HepG2 (cell line): ENCODE data around the gene UTP3. TPM values are rescaled to one million over a fixed set of nuclear protein-coding genes. Genes with fewer than 3 reads are reported as not detected.
A peak's percentile ranks its signal among the peaks of the same experiment; 100 is the strongest.

Experiments used
- ATAC-seq: fragments of 200-7000 bp; cut with Tn5 transposase; 3 replicates; pipeline ENCODE4 v1.9.1; 2020; ENCODE audit warnings: mild to moderate bottlenecking, moderate library complexity
- BruUV-seq: library from RNA; stranded (reverse); fragments of 400-500 nt; replicated peaks from 2 replicates; lab custom pipeline; 2021; lab: Mats Ljungman, UMichigan
- CTCF ChIA-PET: fragments of 300-600 bp; formaldehyde crosslinking; extraction: SDS; loops from one replicate; lab custom pipeline; 2021; ENCODE audit warnings: low total read pairs, inconsistent platforms, low intra/inter-chr PET ratio; lab: Yijun Ruan, JAX
- POLR2A ChIA-PET: fragments of 350-600 bp; sonication (Branson Sonifier 250); formaldehyde crosslinking; loops from one replicate; lab custom pipeline; 2020; ENCODE audit warnings: antibody characterized with exemption, inconsistent platforms; lab: Yijun Ruan, JAX
- DNase-seq: peaks from one replicate; pipeline ENCODE4 v3.0.0-alpha.2; 2015; ENCODE audit warnings: low spot score
- FAIRE-seq: peaks from 3 replicates; lab custom pipeline; 2011; peaks lifted over from hg19 to GRCh38; lab: Jason Lieb, UNC
- H2AFZ ChIP-seq: one replicate; pipeline ENCODE4 v1.6.1; 2011; ENCODE audit warnings: low read length, inconsistent platforms
- H3K27ac ChIP-seq: fragments of 300-600 bp; 3 replicates; pipeline ENCODE4 v1.8.0; 2011; ENCODE audit warnings: mixed run types, mild to moderate bottlenecking, mixed read lengths, low read length, inconsistent platforms; ENCODE audit not compliant: insufficient read depth; ENCODE audit errors: extremely low read length
- H3K27me3 ChIP-seq, 2 experiments: fragments of 200-600 bp in 1 of 2; 2 replicates in 1 of 2; 3 replicates in 1 of 2; pipeline versions ENCODE4 v1.6.0 to v1.8.0; 2011; ENCODE audit warnings: low read length in 2 of 2, mild to moderate bottlenecking in 2 of 2, moderate library complexity in 2 of 2, inconsistent platforms in 1 of 2; ENCODE audit not compliant: insufficient read depth in 2 of 2, control insufficient read depth in 1 of 2
- H3K36me3 ChIP-seq, 2 experiments: fragments of 200-600 bp in 1 of 2; replicated peaks in 1 of 2; 2 replicates in 1 of 2; 3 replicates in 1 of 2; pipeline versions ENCODE4 v1.5.1 to v1.8.0; 2011; ENCODE audit warnings: low read length in 2 of 2, inconsistent platforms in 1 of 2; ENCODE audit not compliant: insufficient read depth in 2 of 2, control insufficient read depth in 1 of 2
- H3K4me1 ChIP-seq: 2 replicates; pipeline ENCODE4 v1.5.1; 2012; ENCODE audit warnings: low read length, inconsistent platforms; ENCODE audit not compliant: insufficient read depth
- H3K4me2 ChIP-seq: 2 replicates; pipeline ENCODE4 v1.6.0; 2011; ENCODE audit warnings: low read depth, low read length, inconsistent platforms
- H3K4me3 ChIP-seq, 3 experiments: fragments of 200-600 bp in 1 of 3; sonication (generic), shearing (Covaris generic) in 1 of 3; replicated peaks in 1 of 3; 2 replicates each; pipeline ENCODE4 v1.5.1; 2011 to 2016; ENCODE audit warnings: low read length in 3 of 3, inconsistent platforms in 2 of 3, low read depth in 2 of 3, mild to moderate bottlenecking in 2 of 3, control low read depth in 1 of 3, mixed read lengths in 1 of 3; ENCODE audit not compliant: insufficient read depth in 1 of 3
- H3K79me2 ChIP-seq: one replicate; pipeline ENCODE4 v1.6.1; 2011; ENCODE audit warnings: low read length, inconsistent platforms; ENCODE audit not compliant: insufficient read depth
- H3K9ac ChIP-seq: 2 replicates; pipeline ENCODE4 v1.6.0; 2011; ENCODE audit warnings: mild to moderate bottlenecking, low read depth, low read length, inconsistent platforms; ENCODE audit not compliant: insufficient read depth
- H3K9me3 ChIP-seq: 2 replicates; pipeline ENCODE4 v1.5.1; 2012; ENCODE audit warnings: mild to moderate bottlenecking, low read length
- H4K20me1 ChIP-seq: 2 replicates; pipeline ENCODE4 v1.6.0; 2011; ENCODE audit warnings: inconsistent platforms, mild to moderate bottlenecking, low read length, moderate library complexity; ENCODE audit not compliant: insufficient read depth
- DZIP1 ChIP-seq: sonication (generic); formaldehyde crosslinking; IDR thresholded peaks from 2 replicates; pipeline ENCODE4 v1.5.0; 2020; ENCODE audit warnings: mild to moderate bottlenecking, missing genetic modification reagents
- IRF2 ChIP-seq: IDR thresholded peaks from 2 replicates; pipeline ENCODE4 v1.6.1; 2018; ENCODE audit warnings: missing genetic modification reagents, missing compliant biosample characterization
- KAT8 ChIP-seq: IDR thresholded peaks from 2 replicates; pipeline ENCODE4 v1.6.1; 2016; ENCODE audit warnings: missing genetic modification reagents, missing compliant biosample characterization
- MAFF ChIP-seq: IDR thresholded peaks from 2 replicates; pipeline ENCODE4 v1.6.1; 2011; ENCODE audit warnings: low read depth, low read length, improper control_type of control experiment
- MAFK ChIP-seq, 2 experiments: IDR thresholded peaks in 1 of 2; conservative IDR thresholded peaks in 1 of 2; 2 replicates each; pipeline ENCODE4 v1.6.1; 2011; ENCODE audit warnings: improper control_type of control experiment in 2 of 2, low read length in 2 of 2
- RNF219 ChIP-seq: sonication (generic); formaldehyde crosslinking; IDR thresholded peaks from 2 replicates; pipeline ENCODE4 v1.5.0; 2020; ENCODE audit warnings: mild to moderate bottlenecking, missing genetic modification reagents
- ZNF577 ChIP-seq: sonication (generic); formaldehyde crosslinking; IDR thresholded peaks from 2 replicates; pipeline ENCODE4 v1.4.0; 2020; ENCODE audit warnings: mild to moderate bottlenecking, low read depth, missing genetic modification reagents, borderline replicate concordance
- WGBS: methylation state at CpG from one replicate; pipeline ENCODE4 v1.1.6; 2017; ENCODE audit warnings: low lambda C conversion rate; 5-methylcytosine and 5-hydroxymethylcytosine counted together
- in situ Hi-C: cut with HindIII; loops from 2 replicates; pipeline ENCODE4 v1.10.0; 2017; ENCODE audit warnings: low pct_unique_long_range_greater_than_20kb; ENCODE audit not compliant: extremely low pct_ligation_motif_present
- intact Hi-C: fragments of 100-400 bp; cut with micrococcal nuclease; formaldehyde crosslinking; loops from one replicate; pipeline ENCODE4 v1.10.0; 2022; ENCODE audit not compliant: unreplicated experiment
- polyA plus RNA-seq, 8 experiments: library from polyadenylated mRNA; depleted of rRNA in 3 of 8; stranded (reverse) in 7 of 8; unstranded in 1 of 8; fragments of >200 nt; fragmentation: Illumina TruSeq in 4 of 8; extraction: Trizol in 4 of 8; gene quantifications; 2 replicates each; pipeline versions ENCODE4 v1.2.1 to v1.2.3, GENCODE V29; 2011 to 2016; ENCODE audit warnings: low read depth in 4 of 8, missing spikeins in 1 of 8, mixed read lengths in 1 of 8; ENCODE audit not compliant: insufficient read depth in 1 of 8
- total RNA-seq, 5 experiments: library from RNA; depleted of rRNA; stranded (reverse); fragments of >200 nt; fragmentation: Illumina TruSeq; extraction: Trizol; gene quantifications; 2 replicates each; pipeline ENCODE4 v1.2.3, GENCODE V29; 2016; ENCODE audit warnings: low read depth in 1 of 5

The UTP3 gene
- total and polyA plus RNA-seq, 2 of the 13 experiments (the other 11 are each of a cell fraction or from before 2014, with no cell fraction given) = 6.9 to 19.5 TPM

DNA sequence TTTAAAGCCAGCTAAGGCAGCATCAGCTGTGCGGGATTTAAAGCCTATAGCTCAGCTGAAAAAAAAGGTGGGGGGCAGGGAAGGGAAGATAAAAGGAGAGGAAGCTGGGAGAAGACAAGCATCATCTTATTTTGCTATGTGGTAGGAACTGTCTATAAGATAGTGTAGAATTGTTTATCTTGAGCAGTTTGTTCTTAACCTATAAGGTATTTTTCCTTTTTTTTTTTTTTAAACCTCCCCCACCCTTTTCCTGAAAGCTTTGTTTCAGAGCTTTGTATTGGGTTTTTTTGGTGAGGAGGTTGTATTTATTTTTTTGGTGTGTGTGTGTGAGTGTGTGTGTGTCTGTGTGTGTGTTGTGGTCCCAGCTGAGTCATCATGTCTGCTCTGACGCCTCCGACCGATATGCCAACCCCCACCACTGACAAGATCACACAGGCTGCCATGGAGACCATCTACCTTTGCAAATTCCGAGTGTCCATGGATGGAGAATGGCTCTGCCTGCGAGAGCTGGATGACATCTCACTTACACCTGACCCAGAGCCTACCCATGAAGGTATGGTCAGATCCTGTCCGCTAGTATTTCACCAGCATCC, 34.0 kb downstream of the UTP3 start (continued):
- TF ChIP-seq DZIP1 (CRISPR knock-in tag) (no peak), RNF219 (CRISPR knock-in tag) (no peak)

GRCh38 chr4:70724463-70724862, 36.1 kb downstream of the UTP3 start:
- CTCF ChIA-PET = no interaction called here
- POLR2A ChIA-PET = no interaction called here
- Histone ChIP-seq H3K9ac (no peak overlapping the region), H3K27ac (no peak overlapping the region), H3K4me1 (no peaks in the 10 kb centered on the region), H3K79me2 (no peaks in the 10 kb centered on the region), H3K4me2 (no peak overlapping the region), H3K36me3 (no peaks in the 10 kb centered on the region), H4K20me1 (no peaks in the 10 kb centered on the region), H3K9me3 (no peaks in the 10 kb centered on the region), H3K27me3 (no peaks in the 10 kb centered on the region), H2AFZ (no peak overlapping the region), H3K4me3 (no peak overlapping the region)
- in situ Hi-C loops = no loop called here
- no TSS peak for BruUV-seq
- ATAC-seq (no peak), FAIRE-seq (no peak), DNase-seq (no peak)
- intact Hi-C loops = no loop called here
- no peak for TF ChIP-seq IRF2
- TF ChIP-seq KAT8 (CRISPR knock-in tag) = no peak
- TF ChIP-seq ZNF577 (CRISPR knock-in tag) = no peak
- peak; percentile 92 to 98 for TF ChIP-seq MAFK (conservative IDR thresholded peaks at IDR 0.05 in 1 of 2, IDR thresholded peaks at IDR 0.05 in 1 of 2; ENCODE audit: low read length in 2 of 2)
- TF ChIP-seq MAFF = peak; percentile 96
- 100% methylated on average over 3 of the region's 3 CpGs for WGBS
